ENCODE data around the gene RNF4.
"Not testable (repeated sequence)": the region's sequence is repeated elsewhere in the genome, so short reads cannot be mapped to it uniquely, and the experiment has no call there.

GRCh38 chr4:2543580-2544191 lies 74.8 kb downstream of the RNF4 start:
- not testable (repeated sequence) for TF ChIP-seq CTCF (IDR thresholded peaks at IDR 0.05 in 8 of 11, conservative IDR thresholded peaks at IDR 0.05 in 3 of 11); POLR2A (IDR thresholded peaks at IDR 0.05)

Measured in spleen (tissue), 7 donors.